Ramos (cell line): ENCODE measurements around the gene PPP1R1C.
"Not testable (repeated sequence)": the region's sequence is repeated elsewhere in the genome, so short reads cannot be mapped to it uniquely, and the experiment has no call there.

Experiments used
- in situ Hi-C: fragments of 300-500 bp; cut with MboI; formaldehyde crosslinking; loops from one replicate; pipeline ENCODE4 v1.14.3; 2022; ENCODE audit warnings: low sequenced_read_pairs; ENCODE audit not compliant: unreplicated experiment

PPP1R1C gene

GRCh38 chr2:181985632-181986205, at the start of gene PPP1R1C:
Gene PPP1R1C (plus strand): TSS chr2:181985853. CDS start chr2:181986111, 258 bp downstream.
- in situ Hi-C loops: no loop called here

- in situ Hi-C loops: no loop called here
These were observed 48.2 kb upstream of the PPP1R1C start for GRCh38 chr2:181937473-181937872.

GRCh38 chr2:181943411-181944124, 42.1 kb upstream of the PPP1R1C start:
- in situ Hi-C loops: no loop called here

- in situ Hi-C loops: no loop called here
These were observed 41.3 kb upstream of the PPP1R1C start for GRCh38 chr2:181944164-181944913.

GRCh38 chr2:181944914-181945291, 40.8 kb upstream of the PPP1R1C start:
- in situ Hi-C loops: no loop called here

GRCh38 chr2:181946444-181947127, 39.1 kb upstream of the PPP1R1C start:
- in situ Hi-C loops: no loop called here

GRCh38 chr2:181947273-181947672, 38.4 kb upstream of the PPP1R1C start:
- in situ Hi-C loops: no loop called here

- in situ Hi-C loops: no loop called here
These were observed 37.4 kb upstream of the PPP1R1C start for GRCh38 chr2:181948227-181948626.

- in situ Hi-C loops: no loop called here
These were observed 36.6 kb upstream of the PPP1R1C start for GRCh38 chr2:181949047-181949446.

- in situ Hi-C loops: no loop called here
These were observed 33.0 kb upstream of the PPP1R1C start for GRCh38 chr2:181952404-181953226.

GRCh38 chr2:181953881-181954537, 31.6 kb upstream of the PPP1R1C start:
- in situ Hi-C loops: no loop called here

- in situ Hi-C loops: no loop called here
These were observed 31.1 kb upstream of the PPP1R1C start for GRCh38 chr2:181954538-181954883.

GRCh38 chr2:181955010-181955409, 30.6 kb upstream of the PPP1R1C start:
- in situ Hi-C loops: no loop called here

- in situ Hi-C loops: not testable (repeated sequence)
These were observed 29.8 kb upstream of the PPP1R1C start for GRCh38 chr2:181955866-181956265.

- in situ Hi-C loops: no loop called here
These were observed 28.0 kb upstream of the PPP1R1C start for GRCh38 chr2:181957668-181958067.

- in situ Hi-C loops: no loop called here
These were observed 26.9 kb upstream of the PPP1R1C start for GRCh38 chr2:181958726-181959125.

GRCh38 chr2:181959508-181959907, 26.1 kb upstream of the PPP1R1C start:
- in situ Hi-C loops: no loop called here

GRCh38 chr2:181961167-181961566, 24.5 kb upstream of the PPP1R1C start:
- in situ Hi-C loops: not testable (repeated sequence)

- in situ Hi-C loops: no loop called here
These were observed 23.5 kb upstream of the PPP1R1C start for GRCh38 chr2:181962142-181962541.
